T-helper 22 cell (primary cell): ENCODE measurements around the gene AFF3.

Experiments
- DNase-seq: peaks from one replicate; pipeline ENCODE4 v3.0.0-alpha.2; 2020; ENCODE audit warnings: low read depth

The AFF3 gene

DNA sequence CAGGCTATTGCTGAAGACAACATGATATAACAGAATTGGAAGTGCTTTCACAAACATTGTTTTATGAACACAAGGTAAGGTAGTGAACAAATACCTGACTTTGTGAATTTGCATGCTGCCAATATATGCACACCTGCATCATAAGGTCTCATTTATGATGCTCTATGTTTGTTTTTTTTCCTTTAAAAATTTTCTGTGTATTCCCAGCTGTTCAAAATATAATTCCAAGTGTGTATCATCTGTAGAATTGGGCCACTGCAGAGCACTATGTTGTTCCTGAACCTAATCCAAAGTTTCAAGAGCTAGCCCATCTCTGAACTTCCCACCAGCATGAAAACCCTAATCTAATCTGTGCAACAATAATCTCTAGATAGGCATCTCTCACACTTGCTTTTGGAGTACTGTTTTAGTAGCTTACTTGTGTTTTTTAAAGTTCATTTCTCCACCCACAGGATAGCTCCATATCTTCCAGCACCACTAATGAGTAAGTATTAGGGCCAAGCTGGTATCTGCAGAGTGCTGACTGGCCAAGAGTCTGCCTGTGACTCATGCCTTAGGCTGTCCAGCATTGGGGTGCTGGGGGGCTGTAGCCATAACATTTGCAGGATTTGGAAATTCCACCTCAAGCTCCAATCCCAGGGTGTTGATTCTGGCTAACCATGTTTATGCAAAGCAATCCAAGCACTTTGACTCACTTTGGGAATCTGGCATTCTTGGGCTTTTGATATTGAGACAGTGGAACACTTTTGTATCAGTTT lies 444.4 kb downstream of the AFF3 start:
- no peak for DNase-seq

DNA sequence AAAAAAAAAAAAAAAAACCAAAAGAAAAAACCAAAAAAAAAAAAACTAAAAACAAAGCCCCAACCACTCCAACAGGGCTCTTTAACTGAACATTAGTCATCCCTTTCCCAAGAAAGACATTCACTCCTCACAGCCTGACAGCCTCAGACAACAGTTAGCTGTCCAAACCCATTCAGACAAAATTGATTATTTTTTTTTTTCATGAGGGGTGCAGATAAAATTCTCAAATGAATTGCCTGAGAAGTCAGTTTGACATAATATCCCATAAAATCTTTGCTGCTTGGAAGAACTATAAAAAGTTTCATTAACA lies 446.5 kb downstream of the AFF3 start:
- DNase-seq = no peak

DNA sequence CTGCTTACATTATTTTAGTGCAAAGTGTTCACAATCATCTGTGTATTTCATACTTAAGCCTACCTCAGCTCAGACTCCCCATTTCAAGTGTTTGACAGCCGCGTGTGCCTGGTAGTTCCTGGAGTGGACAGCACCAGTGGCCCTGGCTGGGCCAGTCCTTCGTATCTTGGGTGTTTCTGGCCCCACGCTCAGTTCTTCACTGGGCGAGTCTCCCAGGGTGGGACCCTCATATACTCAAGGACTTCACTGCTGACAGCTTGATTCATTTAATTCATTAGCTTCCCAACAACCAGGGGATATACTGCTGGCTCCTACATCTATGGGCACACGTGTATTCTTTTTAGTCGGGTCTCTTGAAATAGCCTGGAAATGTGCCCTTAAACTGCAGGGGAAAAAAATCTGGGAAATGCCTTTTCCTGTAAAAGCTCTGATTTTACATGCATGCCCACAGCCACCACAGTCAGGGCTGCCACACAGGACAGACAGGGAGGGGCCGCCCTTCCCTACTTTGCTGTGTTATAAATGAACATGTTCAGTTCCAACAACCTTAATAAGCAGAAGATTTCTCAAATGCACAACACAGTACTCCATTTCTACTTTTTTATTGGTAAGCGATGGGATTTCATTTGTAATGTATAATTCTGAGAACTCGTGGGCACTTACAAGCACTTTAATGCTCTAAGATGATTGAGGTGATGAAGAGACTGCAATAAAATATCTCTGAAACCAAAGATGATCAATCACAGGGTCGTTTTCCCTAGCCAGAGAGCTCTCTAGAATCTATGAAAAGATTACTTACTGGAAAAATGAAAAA lies 447.1 kb downstream of the AFF3 start:
- no peak for DNase-seq

DNA sequence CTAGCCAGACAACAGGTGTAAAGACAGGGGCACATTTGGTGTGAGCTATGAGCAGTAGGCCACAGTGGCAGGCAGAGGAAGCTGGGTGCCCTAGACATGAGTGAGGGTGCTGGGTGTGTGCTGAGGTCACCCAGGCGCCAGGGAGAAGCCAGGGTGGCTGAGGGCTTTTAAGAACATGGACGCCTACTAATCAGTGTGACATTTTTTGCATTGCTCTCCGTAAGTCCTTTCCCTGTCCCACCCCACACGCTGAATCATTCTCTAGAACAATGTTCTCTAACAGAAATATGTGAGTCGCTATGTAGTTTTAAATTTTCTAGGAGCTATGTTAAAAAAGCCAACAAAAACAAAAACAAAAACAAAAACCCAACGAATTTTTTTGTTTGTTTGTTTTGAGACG lies 448.1 kb downstream of the AFF3 start:
- DNase-seq = no peak

DNA sequence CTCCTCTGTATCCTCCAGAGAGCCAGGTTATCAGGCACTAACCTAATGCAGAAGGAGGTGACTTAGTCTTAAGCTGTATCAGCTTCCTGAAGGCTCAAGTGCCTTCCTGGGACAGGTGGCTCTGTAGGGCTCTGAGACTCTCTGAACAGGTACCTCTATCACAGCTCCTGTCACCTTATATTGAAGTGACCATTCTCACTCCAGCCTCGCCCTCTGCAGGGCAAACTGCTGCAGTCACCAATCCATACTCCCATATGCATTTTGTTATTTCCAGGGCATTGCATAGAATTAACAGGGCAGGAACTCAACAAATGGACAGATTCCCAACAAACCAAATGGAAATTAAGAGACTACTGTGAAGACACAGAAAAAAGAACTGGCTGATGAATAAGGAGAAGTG lies 449.6 kb downstream of the AFF3 start:
- no peak for DNase-seq

DNA sequence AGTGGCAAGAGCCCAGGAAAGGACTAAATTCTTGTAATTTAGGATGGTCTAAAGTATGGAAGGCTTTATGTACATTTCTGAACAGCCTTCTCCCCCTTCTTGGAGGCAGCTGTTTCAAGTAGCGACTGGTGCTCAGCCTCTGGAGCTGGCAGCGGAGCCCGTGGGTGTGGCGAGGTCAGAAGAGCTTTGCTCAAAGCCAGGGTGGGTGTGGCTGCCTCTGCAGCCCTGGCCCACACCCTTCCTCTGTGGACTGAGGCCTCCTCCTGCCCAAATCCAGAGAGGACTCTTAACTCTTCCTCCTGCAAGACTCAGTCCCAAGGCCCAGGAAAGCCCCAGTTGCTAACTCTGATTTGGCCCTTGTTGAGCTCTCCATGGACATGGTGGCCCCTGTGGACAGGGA lies 450.5 kb downstream of the AFF3 start:
- DNase-seq = no peak

DNA sequence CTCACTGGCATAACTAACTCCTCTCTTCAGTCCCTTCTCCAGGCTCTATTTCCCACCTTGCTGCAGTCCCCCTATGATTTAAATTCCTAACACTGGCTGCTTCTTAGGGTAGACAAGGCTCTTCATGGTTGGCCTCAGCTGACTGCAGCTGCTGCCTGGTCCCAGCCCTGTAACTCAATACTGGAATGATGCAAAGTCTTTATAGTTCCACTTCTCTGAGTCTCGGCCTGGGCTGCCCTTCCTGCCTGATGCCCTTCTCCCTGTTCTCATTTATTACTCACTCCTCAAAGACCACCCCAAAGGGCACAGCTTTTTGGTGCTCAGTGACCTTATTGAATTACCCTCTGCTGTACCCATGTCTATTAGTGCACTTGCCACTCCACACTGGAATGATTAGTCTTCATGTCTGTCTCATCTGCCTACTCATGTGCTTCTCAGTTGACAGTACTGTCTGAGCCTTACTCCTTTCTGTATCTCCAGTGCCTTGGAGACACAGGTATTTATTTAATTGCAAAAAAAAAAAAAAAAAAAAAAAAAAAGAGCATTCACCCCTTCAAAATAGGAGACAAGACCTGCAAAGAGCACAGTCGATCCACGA lies 453.1 kb downstream of the AFF3 start:
- DNase-seq = no peak

DNA sequence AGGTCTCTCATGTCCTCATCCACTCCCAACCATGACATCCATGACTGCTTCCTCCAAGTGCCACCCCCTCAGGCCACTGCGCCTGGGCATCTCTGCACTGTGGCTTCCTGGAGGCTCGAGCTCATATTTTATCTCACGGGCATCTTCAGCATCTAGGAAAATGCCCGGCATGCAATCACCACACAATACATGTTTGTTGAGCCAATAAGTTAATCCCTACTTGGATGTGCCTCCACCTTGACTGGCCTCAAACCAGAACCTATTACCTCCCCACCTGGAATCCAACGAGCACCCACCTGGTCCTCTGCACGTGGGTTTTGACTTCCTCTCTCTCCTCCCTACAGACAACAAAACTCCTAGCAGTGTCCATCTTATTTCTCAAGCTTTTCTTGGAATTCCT lies 453.7 kb downstream of the AFF3 start:
- no peak for DNase-seq

DNA sequence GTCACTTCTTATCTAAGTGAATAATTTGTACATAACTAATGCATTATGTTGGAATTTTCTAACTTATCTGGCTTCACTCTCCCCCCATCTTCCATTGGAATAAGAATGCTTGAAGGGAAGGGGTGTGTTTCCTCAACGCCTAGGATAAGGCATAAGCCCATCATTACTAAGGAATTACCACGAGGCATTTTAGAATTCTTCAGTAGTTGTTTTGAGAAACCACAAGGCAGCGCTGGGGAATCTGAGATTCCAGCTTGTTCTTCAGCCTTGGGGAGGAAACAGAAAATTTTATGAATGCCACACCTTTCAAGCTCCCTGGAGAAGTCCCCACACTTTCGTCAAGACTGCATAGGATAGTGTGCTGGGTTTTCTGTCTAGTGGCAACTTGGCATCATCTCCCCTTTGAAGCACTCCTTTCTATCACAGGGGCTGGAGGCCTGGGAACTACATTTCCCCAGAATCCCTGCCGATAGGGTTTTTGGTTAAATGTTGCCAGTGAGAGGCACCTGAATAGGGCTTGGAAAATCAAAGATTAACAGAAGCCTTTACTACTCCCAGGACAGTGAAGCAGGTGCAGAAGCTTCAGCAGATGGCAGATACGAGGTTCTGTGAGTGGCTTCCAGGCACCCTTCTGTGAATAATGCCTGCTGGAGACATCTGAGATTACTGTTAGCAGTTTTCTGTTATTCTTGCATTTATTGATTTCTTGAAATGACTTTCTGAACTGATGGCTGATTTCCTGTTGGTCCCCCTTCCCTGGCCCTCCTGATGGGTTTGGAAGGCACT lies 459.9 kb downstream of the AFF3 start:
- no peak for DNase-seq

DNA sequence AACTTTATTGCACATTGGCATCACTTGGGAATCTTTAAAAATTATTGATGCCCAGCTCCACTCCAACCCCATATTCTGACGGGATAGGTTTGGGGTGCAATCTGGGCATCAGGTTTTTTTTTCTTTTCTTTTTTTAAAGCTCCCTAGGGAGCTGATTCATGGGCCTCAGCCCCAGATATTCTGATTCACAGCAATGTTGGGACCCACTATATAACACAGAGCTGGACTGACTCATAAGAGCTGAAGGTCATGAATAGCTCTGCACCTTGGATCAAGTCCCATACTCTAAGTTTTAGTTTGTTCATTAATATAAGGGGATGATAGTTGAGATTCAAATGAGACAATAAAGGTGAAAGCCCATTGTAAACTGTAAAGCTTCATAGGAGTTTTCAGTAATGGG lies 461.4 kb downstream of the AFF3 start:
- DNase-seq = no peak

DNA sequence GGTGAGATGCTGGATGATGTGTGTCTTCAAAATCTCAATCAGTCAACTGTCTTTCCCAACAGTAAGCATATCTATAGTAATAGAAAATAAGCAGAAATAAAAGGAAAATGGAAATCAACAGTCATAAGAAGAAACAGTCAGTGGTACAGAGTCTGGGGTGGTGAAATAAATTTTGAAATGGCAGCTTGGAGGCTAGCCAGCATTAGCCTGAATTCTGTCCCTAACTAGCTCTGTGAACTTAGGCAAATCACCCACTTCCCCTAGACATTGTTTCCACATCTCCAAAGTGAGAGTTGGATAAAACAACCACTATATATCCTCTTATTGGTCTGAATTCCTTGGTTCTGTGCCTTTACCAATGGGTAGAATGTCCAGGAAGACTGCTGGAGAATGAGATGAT lies 462.9 kb downstream of the AFF3 start:
- DNase-seq = no peak

DNA sequence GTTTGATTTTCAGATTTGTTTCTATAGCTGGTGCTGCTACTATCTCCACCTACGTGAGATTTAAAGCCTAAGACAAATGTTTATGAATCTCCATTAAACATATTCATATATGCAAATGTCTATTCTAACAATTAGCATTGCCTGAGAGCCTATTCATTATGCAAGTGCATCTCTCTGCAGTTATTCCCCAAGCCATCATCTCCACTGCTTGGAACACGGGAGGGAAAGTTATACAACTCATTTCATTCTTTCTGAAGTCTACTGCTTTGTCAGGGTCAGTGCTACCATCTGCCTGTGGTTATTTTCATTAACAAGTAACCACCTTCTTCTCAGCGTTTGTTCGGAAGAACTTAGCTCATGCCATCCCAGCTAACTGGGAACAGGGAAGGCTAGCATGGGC lies 463.8 kb downstream of the AFF3 start:
- DNase-seq = no peak

DNA sequence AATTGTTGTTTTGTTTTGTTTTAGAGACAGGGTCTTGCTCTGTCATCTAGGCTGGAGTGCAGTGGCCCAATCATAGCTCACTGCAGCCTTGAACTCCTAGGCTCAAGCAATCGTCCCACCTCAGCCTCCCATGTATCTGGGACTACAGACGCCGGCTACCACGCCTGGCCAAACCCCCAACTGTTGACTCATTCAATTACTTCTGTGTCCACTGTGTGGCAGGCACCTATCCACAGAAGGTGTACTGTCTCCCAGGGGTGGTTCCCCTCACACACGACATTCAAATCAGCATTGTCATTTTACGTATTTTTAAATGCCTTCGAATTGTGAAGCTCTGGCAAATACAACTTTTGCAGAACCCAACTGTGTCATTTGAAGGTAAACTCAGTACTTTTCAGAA lies 464.6 kb downstream of the AFF3 start:
- no peak for DNase-seq

DNA sequence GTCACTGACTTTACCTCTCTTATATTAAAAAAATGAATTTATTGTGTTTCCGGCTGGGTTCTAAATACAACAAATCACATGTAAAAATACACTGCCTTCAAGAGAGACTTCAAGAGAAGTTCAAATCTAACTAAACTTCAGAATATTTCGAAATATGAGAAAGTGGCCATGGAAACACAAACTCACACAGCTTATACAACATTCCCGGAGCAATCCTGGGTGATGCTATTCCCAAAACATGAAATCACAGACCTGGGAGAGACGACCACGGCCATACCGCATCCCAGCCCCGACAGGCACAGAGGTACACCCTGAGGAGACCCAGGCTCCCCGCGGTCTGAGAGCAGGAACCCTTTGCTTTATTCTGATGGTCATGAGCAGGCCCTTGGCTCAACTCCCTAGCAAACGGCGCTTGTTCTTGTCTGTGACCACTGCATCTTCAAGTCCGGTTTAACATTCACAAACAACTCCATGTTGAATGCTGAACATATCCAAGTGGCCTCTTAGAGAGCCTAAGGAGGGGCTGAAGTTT lies 467.2 kb downstream of the AFF3 start:
- DNase-seq = no peak

DNA sequence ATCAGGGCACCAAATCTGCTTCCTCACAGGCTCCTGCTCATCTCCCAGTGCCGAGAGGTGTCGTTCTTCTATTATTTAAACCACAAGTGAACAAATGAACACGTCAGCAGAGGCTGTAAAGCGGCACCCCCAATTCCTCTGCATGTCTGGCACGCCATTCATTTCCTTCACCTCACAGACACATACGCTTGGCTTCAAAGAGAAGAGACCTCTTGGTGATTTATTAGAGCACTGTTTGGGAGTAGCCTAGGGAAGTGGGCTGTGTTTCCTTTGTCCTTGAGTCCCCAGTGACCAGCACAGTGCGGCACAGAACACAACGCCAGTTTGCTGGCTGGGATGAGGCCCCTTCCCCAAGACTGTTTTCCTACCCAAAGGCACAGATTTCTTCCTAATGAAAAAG lies 468.3 kb downstream of the AFF3 start:
- DNase-seq = no peak

DNA sequence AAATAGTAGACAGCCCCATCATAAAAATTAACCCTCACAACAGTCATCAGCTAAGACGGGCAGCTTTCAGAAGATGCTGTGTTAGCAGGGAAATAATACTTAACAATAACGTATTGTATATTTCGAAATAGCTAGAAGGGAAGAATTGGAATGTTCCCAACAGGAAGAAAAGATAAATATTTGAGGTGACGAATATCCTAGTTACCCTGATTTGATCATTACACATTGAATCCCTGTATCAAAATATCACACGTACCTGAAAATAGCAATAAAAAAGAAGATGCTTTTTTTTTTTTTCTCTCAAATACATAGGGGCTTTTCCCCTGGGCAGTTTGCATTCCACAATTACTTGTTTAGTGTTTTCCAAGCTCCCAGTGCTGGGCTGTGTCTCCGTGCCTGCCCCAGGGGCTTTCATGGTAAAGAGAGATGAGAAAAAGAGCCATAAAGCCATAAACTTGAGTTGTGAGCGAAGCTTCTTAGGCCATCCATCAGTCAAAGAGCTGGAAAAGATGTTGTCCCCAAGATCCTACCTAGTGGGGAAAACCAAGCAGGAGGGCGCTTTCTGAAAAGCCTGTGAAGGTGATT lies 469.5 kb downstream of the AFF3 start:
- no peak for DNase-seq

DNA sequence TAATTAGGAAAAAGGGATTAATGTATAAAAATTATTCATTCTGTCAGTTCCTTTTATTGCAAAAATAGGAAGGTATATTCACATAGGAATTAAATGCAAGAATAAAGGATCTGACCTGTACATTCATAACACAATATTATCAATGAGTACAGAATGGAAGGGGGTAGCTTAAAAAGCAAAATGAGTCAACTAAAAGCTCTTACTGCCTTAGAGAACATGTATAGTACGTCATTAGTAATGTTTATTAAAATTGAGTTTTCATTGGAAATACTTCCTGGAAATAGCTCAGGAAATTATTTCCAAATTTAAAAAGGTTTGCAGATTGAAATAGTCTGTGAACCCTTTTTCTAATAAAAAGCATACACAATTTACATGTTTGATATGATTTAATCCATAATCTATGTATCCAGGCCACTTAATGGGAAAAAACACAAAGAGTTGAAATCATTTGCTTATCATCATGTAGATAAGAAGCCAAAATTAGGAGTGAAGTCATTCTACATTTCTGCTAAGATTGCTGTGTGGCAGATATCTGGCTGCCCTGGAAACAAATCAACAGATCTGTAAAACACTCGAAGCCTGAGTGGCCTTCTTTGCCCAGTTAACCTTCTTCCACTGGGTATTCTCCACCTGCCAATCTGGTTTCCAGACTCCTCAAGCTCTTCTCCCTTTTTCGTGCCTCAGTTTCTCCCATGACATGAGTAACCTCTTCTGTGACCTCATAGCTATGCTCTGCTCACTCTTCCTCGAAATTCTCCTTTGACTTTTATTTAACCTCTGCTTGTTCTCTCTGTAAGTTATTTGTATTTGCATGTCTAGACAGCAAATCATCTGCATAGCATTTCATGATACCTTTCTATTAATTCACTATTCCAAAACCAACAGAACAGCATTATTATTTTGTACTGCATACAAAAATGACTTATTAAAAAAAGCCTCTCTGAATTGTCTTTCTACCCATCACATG lies 471.3 kb downstream of the AFF3 start:
- no peak for DNase-seq

DNA sequence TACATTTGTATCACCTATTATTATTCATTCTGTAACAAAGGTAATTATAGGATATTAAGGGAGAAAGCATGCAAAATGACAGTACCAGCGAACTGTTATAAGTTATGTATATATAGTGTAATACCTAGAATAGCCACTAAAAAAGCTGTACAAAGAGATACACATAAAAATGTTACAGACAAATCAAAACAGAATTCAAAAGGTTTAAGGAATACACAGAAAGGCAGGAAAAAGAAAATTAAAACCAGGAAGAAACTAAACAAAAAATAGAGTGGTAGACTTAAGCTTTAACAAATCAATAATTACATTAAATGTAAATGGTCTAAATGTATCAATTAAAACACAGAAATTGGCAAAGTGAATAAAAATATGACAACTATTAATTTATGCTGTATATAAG lies 476.1 kb downstream of the AFF3 start:
- DNase-seq = no peak

DNA sequence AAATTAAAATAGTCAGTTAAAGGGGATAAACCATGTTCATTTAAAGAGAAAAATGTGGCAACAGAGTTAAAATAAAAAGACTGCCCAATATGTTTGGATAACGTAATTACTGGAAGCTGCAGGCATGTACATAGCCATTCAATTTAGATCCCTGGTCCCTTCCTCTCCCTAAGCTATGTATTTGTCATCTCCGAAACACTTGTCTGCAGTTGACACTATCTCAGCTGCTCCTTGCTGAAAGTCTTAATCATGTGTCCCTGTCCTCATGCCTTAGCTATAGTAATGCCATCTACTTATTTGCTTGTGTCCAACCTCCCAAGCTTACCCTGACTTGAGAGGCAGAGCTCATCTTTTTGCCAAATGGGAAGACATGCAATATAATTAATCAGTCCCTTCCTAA lies 478.7 kb downstream of the AFF3 start:
- no peak for DNase-seq

DNA sequence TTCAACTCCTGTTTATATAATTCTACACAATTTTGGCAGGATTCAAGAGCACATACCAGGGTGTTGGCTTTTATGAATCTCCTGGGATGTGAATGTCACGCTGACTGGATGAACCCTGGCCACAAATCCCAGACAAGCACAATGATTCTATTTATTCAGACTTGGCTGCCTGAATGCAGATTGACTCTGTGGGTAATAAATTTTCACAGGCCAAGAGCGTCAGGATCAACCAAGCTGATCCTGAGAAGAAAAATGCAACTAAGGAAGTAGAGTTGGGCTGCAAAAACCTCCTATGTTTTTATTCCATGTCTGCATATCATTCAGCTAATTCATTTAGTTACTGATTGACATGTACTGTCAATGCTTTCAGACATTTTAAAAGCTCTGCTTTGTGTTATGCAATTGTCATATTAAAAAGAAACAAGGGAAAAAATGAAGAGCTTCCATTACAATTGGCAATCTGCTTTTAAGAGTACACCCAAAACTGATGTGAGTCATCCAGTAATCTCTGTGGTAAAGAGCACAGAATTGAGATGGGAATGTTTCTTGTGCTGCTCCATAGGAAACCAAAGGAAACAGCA lies 479.5 kb downstream of the AFF3 start:
- no peak for DNase-seq
